OCI-LY7 (cell line): ENCODE measurements around the gene SLC45A1.

ENCODE experiments used
- CTCF ChIP-seq: fragments of 200-600 bp; sonication (generic); conservative IDR thresholded peaks from 2 replicates; pipeline ENCODE4 v1.5.1; 2014; ENCODE audit warnings: mild to moderate bottlenecking, antibody characterized with exemption, low read length, moderate library complexity, mixed read lengths
- EZH2phosphoT487 ChIP-seq: fragments of 200-600 bp; sonication (generic); IDR thresholded peaks from 2 replicates; pipeline ENCODE4 v1.6.1; 2018; ENCODE audit warnings: low read depth, borderline replicate concordance, mild to moderate bottlenecking, mixed run types, antibody characterized with exemption, low read length, moderate library complexity, mixed read lengths

GRCh38 chr1:8348777-8349472 lies 31.0 kb downstream of the SLC45A1 start:
- TF ChIP-seq CTCF (peak; percentile 87), EZH2phosphoT487 (no peak)
